Caco-2 (cell line): ENCODE results near the gene TTLL9. TPM values are rescaled to one million over a fixed set of nuclear protein-coding genes. Genes with fewer than 3 reads are reported as not detected.

ENCODE experiments used
- BruUV-seq: library from RNA; stranded (reverse); fragments of 400-500 nt; replicated peaks from 2 replicates; lab custom pipeline; 2021; lab: Mats Ljungman, UMichigan
- CTCF ChIA-PET: fragments of 300-600 bp; sonication (Branson Sonifier 250); formaldehyde crosslinking; loops from one replicate; lab custom pipeline; 2022; ENCODE audit warnings: antibody characterized with exemption; lab: Charles Lee
- POLR2A ChIA-PET: fragments of 300-600 bp; sonication (Branson Sonifier 250); formaldehyde crosslinking; loops from one replicate; lab custom pipeline; 2022; ENCODE audit warnings: antibody characterized with exemption; lab: Charles Lee
- DNase-seq, 2 experiments: peaks; one replicate each; pipeline versions ENCODE4 v3.0.0 to v3.0.0-alpha.2; 2020 to 2022
- H3K27me3 ChIP-seq: replicated peaks from 2 replicates; pipeline ENCODE4 v1.6.0; 2011; ENCODE audit warnings: low read length; ENCODE audit not compliant: control insufficient read depth, insufficient read depth
- H3K36me3 ChIP-seq: 2 replicates; pipeline ENCODE4 v1.5.1; 2011; ENCODE audit warnings: low read length; ENCODE audit not compliant: control insufficient read depth, insufficient read depth
- H3K4me1 ChIP-seq: fragments of 250-450 bp; sonication (Bioruptor Pico); 2 replicates; pipeline ENCODE4 v1.5.1; 2020; ENCODE audit warnings: mild to moderate bottlenecking
- H3K4me3 ChIP-seq: 2 replicates; pipeline ENCODE4 v1.5.1; 2011; ENCODE audit warnings: low read depth, mild to moderate bottlenecking, control low read depth, low read length
- H3K9me3 ChIP-seq: fragments of 250-450 bp; sonication (Bioruptor Pico); 2 replicates; pipeline ENCODE4 v1.5.1; 2020; ENCODE audit warnings: mild to moderate bottlenecking, moderate library complexity
- H3K27ac Mint-ChIP-seq: one replicate; pipeline ENCODE4 v1.8.0; 2022; ENCODE audit warnings: mixed read lengths; ENCODE audit not compliant: unreplicated experiment
- H3K27me3 Mint-ChIP-seq: one replicate; pipeline ENCODE4 v1.8.0; 2022; ENCODE audit warnings: mixed read lengths; ENCODE audit not compliant: insufficient read depth, unreplicated experiment
- H3K36me3 Mint-ChIP-seq: one replicate; pipeline ENCODE4 v1.8.0; 2022; ENCODE audit warnings: mild to moderate bottlenecking, mixed read lengths; ENCODE audit not compliant: insufficient read depth, unreplicated experiment
- H3K4me1 Mint-ChIP-seq: one replicate; pipeline ENCODE4 v1.8.0; 2022; ENCODE audit warnings: low read depth, mixed read lengths; ENCODE audit not compliant: unreplicated experiment
- H3K4me3 Mint-ChIP-seq: one replicate; pipeline ENCODE4 v1.8.0; 2022; ENCODE audit warnings: mild to moderate bottlenecking, moderate library complexity, mixed read lengths; ENCODE audit not compliant: unreplicated experiment
- H3K9me3 Mint-ChIP-seq: one replicate; pipeline ENCODE4 v1.8.0; 2022; ENCODE audit warnings: mixed read lengths; ENCODE audit not compliant: unreplicated experiment
- intact Hi-C: fragments of 100-400 bp; cut with micrococcal nuclease; formaldehyde crosslinking; loops from one replicate; pipeline ENCODE4 v1.10.0; 2022; ENCODE audit not compliant: unreplicated experiment
- total RNA-seq: library from RNA; stranded (reverse); gene quantifications from 2 replicates; pipeline ENCODE4 v1.2.3, GENCODE V29; 2022
- TF ChIP-seq, protein P1 (sequence below), 2 experiments: fragments of 200-600 bp in 1 of 2; IDR thresholded peaks; 1 replicate in 1 of 2; 2 replicates in 1 of 2; pipeline versions ENCODE4 v1.5.1 to v1.8.0; 2011 to 2022; ENCODE audit warnings: antibody characterized with exemption in 1 of 2, control low read depth in 1 of 2, inconsistent platforms in 1 of 2, low read depth in 1 of 2, low read length in 1 of 2, mild to moderate bottlenecking in 1 of 2, moderate library complexity in 1 of 2; ENCODE audit not compliant: insufficient read depth in 1 of 2, severe bottlenecking in 1 of 2, unreplicated experiment in 1 of 2

Gene TTLL9
- total RNA-seq, 1 experiment from 2014 or later, result not detected

GRCh38 chr20:31909253-31910070 lies 39.0 kb downstream of the TTLL9 start:
- H3K9me3 ChIP-seq, result no peaks in the 10 kb centered on the region
- DNase-seq, result peak in 1 of 2 experiments; percentile 34
- POLR2A ChIA-PET, result no interaction called here
- peaks cover 5% of the 10 kb centered on the region for H3K27me3 Mint-ChIP-seq
- no peaks in the 10 kb centered on the region for H3K27me3 ChIP-seq
- H3K4me1 Mint-ChIP-seq, result peaks cover 6% of the 10 kb centered on the region
- no peak overlapping the region for H3K4me3 Mint-ChIP-seq
- no peaks in the 10 kb centered on the region for H3K9me3 Mint-ChIP-seq
- no peak overlapping the region for H3K27ac Mint-ChIP-seq
- TF ChIP-seq, protein P1, sequence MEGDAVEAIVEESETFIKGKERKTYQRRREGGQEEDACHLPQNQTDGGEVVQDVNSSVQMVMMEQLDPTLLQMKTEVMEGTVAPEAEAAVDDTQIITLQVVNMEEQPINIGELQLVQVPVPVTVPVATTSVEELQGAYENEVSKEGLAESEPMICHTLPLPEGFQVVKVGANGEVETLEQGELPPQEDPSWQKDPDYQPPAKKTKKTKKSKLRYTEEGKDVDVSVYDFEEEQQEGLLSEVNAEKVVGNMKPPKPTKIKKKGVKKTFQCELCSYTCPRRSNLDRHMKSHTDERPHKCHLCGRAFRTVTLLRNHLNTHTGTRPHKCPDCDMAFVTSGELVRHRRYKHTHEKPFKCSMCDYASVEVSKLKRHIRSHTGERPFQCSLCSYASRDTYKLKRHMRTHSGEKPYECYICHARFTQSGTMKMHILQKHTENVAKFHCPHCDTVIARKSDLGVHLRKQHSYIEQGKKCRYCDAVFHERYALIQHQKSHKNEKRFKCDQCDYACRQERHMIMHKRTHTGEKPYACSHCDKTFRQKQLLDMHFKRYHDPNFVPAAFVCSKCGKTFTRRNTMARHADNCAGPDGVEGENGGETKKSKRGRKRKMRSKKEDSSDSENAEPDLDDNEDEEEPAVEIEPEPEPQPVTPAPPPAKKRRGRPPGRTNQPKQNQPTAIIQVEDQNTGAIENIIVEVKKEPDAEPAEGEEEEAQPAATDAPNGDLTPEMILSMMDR (IDR thresholded peaks at IDR 0.05; ENCODE audit: insufficient read depth in 1 of 2, low read depth in 1 of 2, low read length in 1 of 2, severe bottlenecking in 1 of 2, unreplicated experiment in 1 of 2), result no peak
- no peaks in the 10 kb centered on the region for H3K4me1 ChIP-seq
- no TSS peak for BruUV-seq
- intact Hi-C loops, result no loop called here
- H3K4me3 ChIP-seq, result no peak overlapping the region
- no peaks in the 10 kb centered on the region for H3K36me3 ChIP-seq
- H3K36me3 Mint-ChIP-seq, result no peaks in the 10 kb centered on the region
- CTCF ChIA-PET, result interaction anchor here (0.9 to 1.4 kb wide), 2 partner anchors 42 to 108 kb away, joined by 3 to 4 read pairs; partner anchors contain the start of gene PDRG1

DNA sequence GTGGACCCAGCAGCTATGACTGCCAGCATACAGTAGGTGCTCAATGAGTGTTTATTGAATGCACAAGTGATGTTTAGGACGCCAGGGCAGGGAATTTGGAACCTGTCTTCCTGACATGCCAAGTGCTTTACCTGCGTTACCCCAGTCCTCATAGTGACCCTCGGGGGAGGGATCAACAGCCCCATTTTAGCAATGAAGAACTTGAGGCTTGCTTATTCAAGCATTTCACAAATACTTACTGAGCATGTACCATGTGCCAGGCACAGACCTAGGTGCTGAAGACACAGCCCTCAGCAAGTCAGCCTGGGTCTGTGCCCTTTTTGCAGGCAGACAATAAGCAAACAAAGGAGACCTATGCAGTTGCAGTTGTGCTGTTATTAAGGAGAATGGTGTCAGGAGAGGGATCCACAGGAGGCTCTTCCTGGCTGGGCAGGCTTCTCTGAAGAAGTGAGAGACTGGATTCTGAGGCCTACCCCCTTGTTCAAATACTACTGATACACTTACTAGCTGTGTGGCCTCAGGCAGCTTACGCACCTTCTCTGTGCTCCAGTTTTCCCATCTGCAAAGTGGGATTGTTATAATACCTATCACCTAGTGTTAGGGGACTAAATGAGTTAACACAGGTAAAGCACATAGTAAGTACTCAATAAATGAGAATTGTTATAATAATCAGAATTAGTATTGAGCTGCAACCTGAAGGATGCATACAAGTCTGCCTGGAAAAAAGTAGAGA lies 39.8 kb downstream of the TTLL9 start:
- Mint-ChIP-seq H3K36me3 (no peaks in the 10 kb centered on the region), H3K27me3 (peaks cover 2% of the 10 kb centered on the region), H3K4me3 (no peak overlapping the region), H3K27ac (no peak overlapping the region), H3K4me1 (peaks cover 6% of the 10 kb centered on the region), H3K9me3 (no peaks in the 10 kb centered on the region)
- POLR2A ChIA-PET, result no interaction called here
- CTCF ChIA-PET, result interaction anchor here (1.4 kb wide), 1 partner anchor 42 kb away, joined by 4 read pairs; the partner anchor contains the start of gene PDRG1
- no peaks in the 10 kb centered on the region for H3K4me1 ChIP-seq
- no peaks in the 10 kb centered on the region for H3K36me3 ChIP-seq
- DNase-seq, result peak in 1 of 2 experiments; percentile 34
- TF ChIP-seq, protein P1 (IDR thresholded peaks at IDR 0.05; ENCODE audit: insufficient read depth in 1 of 2, low read depth in 1 of 2, low read length in 1 of 2, severe bottlenecking in 1 of 2, unreplicated experiment in 1 of 2), result no peak
- H3K27me3 ChIP-seq, result no peaks in the 10 kb centered on the region
- intact Hi-C loops, result no loop called here
- no peak overlapping the region for H3K4me3 ChIP-seq
- no peaks in the 10 kb centered on the region for H3K9me3 ChIP-seq
- BruUV-seq, result no TSS peak

DNA sequence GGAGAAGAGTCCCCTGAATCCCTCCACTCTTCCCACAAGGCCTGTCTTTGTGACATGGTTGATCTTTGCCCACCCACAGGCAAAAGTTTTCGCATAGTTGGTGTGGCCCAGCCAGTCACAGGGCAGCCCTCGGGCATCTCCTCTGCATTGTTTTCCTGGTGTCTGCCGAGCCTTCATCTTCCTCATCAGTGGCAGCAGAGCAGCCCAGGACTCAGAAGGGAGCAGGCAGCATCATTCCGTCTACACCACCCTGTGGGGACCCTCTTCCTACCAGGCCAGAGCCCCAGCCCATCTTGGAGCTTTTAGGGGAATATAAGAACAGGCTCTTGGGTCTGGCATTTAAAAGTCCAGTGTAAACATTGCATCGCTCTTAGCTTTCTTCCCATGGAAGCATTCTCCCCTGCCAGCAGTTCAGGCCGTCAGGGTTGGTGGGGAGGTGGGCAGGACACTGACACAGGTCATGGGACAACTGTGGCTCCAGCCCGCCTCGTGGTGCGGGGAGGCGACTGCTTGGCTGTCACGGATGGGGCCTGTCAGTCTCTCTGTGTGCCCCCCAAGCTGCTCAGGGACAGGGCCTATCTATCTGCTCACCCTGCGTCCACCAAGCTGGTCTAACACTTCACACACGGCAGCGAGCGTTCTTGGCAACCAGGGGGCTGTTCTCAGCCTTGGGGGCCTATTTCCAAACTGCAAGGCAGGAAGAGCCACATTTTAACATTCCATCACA lies 43.2 kb downstream of the TTLL9 start:
- Histone ChIP-seq H3K27me3 (no peaks in the 10 kb centered on the region), H3K9me3 (no peaks in the 10 kb centered on the region), H3K4me3 (no peak overlapping the region), H3K36me3 (no peaks in the 10 kb centered on the region), H3K4me1 (peaks cover 3% of the 10 kb centered on the region; the same call in 1 of the 2 replicates)
- no TSS peak for BruUV-seq
- no peaks in the 10 kb centered on the region for H3K9me3 Mint-ChIP-seq
- ChIA-PET POLR2A (no interaction called here), CTCF (interaction anchor here (1.0 to 1.3 kb wide), 2 partner anchors 39 to 104 kb away, joined by 3 to 6 read pairs; partner anchors contain the start of gene PDRG1)
- H3K27ac Mint-ChIP-seq, result no peak overlapping the region
- no peak overlapping the region for H3K4me3 Mint-ChIP-seq
- intact Hi-C loops, result no loop called here
- peaks cover 15% of the 10 kb centered on the region for H3K4me1 Mint-ChIP-seq
- DNase-seq, result peak in 1 of 2 experiments; percentile 35
- H3K27me3 Mint-ChIP-seq, result peaks cover 8% of the 10 kb centered on the region
- no peaks in the 10 kb centered on the region for H3K36me3 Mint-ChIP-seq
- TF ChIP-seq, protein P1 (IDR thresholded peaks at IDR 0.05; ENCODE audit: insufficient read depth in 1 of 2, low read depth in 1 of 2, low read length in 1 of 2, severe bottlenecking in 1 of 2, unreplicated experiment in 1 of 2), result no peak
